HepG2 (cell line): ENCODE results near the gene PSMA2. TPM values are rescaled to one million over a fixed set of nuclear protein-coding genes. Genes with fewer than 3 reads are reported as not detected.

Experiments
- CCDC6 ChIP-seq: sonication (generic); formaldehyde crosslinking; IDR thresholded peaks from 2 replicates; pipeline ENCODE4 v1.8.1; 2022; ENCODE audit warnings: mild to moderate bottlenecking, missing genetic modification reagents, moderate library complexity
- CHD2 ChIP-seq: IDR thresholded peaks from 2 replicates; pipeline ENCODE4 v1.6.1; 2011; ENCODE audit warnings: low read depth, low read length, improper control_type of control experiment
- MED8 ChIP-seq: sonication (generic); formaldehyde crosslinking; IDR thresholded peaks from 2 replicates; pipeline ENCODE4 v1.8.1; 2023; ENCODE audit warnings: mild to moderate bottlenecking, missing genetic modification reagents; ENCODE audit not compliant: insufficient replicate concordance
- ZNF224 ChIP-seq: sonication (generic); formaldehyde crosslinking; IDR thresholded peaks from 2 replicates; pipeline ENCODE4 v1.5.0; 2020; ENCODE audit warnings: mild to moderate bottlenecking, missing genetic modification reagents
- ZNF24 ChIP-seq: fragments of 450-650 bp; IDR thresholded peaks from 2 replicates; pipeline ENCODE4 v1.6.1; 2017; ENCODE audit warnings: antibody characterized with exemption, mild to moderate bottlenecking
- ZNF264 ChIP-seq: sonication (generic); formaldehyde crosslinking; IDR thresholded peaks from 2 replicates; pipeline ENCODE4 v1.4.0; 2020; ENCODE audit warnings: missing genetic modification reagents
- ZNF274 ChIP-seq: sonication (generic); formaldehyde crosslinking; IDR thresholded peaks from 2 replicates; pipeline ENCODE4 v1.5.1; 2020; ENCODE audit warnings: mild to moderate bottlenecking, missing genetic modification reagents
- ZNF350 ChIP-seq: sonication (generic); formaldehyde crosslinking; IDR thresholded peaks from 2 replicates; pipeline ENCODE4 v1.4.0; 2020; ENCODE audit warnings: mild to moderate bottlenecking, low read depth, missing genetic modification reagents, borderline replicate concordance
- ZNF652 ChIP-seq: IDR thresholded peaks from 2 replicates; pipeline ENCODE4 v1.6.1; 2016; ENCODE audit warnings: low read depth, borderline replicate concordance
- ZNF788 ChIP-seq: sonication (generic); formaldehyde crosslinking; IDR thresholded peaks from 2 replicates; pipeline ENCODE4 v1.5.0; 2020; ENCODE audit warnings: mild to moderate bottlenecking, missing genetic modification reagents, borderline replicate concordance
- ZNF790 ChIP-seq: sonication (generic); formaldehyde crosslinking; IDR thresholded peaks from 2 replicates; pipeline ENCODE4 v1.8.0; 2022; ENCODE audit warnings: missing genetic modification reagents, mild to moderate bottlenecking, borderline replicate concordance
- polyA plus RNA-seq, 8 experiments: library from polyadenylated mRNA; depleted of rRNA in 3 of 8; stranded (reverse) in 7 of 8; unstranded in 1 of 8; fragments of >200 nt; fragmentation: Illumina TruSeq in 4 of 8; extraction: Trizol in 4 of 8; gene quantifications; 2 replicates each; pipeline versions ENCODE4 v1.2.1 to v1.2.3, GENCODE V29; 2011 to 2016; ENCODE audit warnings: low read depth in 4 of 8, missing spikeins in 1 of 8, mixed read lengths in 1 of 8; ENCODE audit not compliant: insufficient read depth in 1 of 8
- total RNA-seq, 5 experiments: library from RNA; depleted of rRNA; stranded (reverse); fragments of >200 nt; fragmentation: Illumina TruSeq; extraction: Trizol; gene quantifications; 2 replicates each; pipeline ENCODE4 v1.2.3, GENCODE V29; 2016; ENCODE audit warnings: low read depth in 1 of 5
- TF ChIP-seq, protein P1 (sequence below): IDR thresholded peaks from 2 replicates; pipeline ENCODE4 v1.6.1; 2016; ENCODE audit warnings: mild to moderate bottlenecking
- TF ChIP-seq, protein P2 (sequence below): sonication (generic); formaldehyde crosslinking; IDR thresholded peaks from 2 replicates; pipeline ENCODE4 v1.5.1; 2020; ENCODE audit warnings: mild to moderate bottlenecking, moderate library complexity, missing genetic modification reagents
- TF ChIP-seq, protein P3 (sequence below): sonication (generic); formaldehyde crosslinking; IDR thresholded peaks from 2 replicates; pipeline ENCODE4 v1.5.1; 2020; ENCODE audit warnings: missing genetic modification reagents, mild to moderate bottlenecking, borderline replicate concordance
- TF ChIP-seq, protein P4 (sequence below): sonication (generic); formaldehyde crosslinking; conservative IDR thresholded peaks from 2 replicates; pipeline ENCODE4 v1.8.0; 2022; ENCODE audit warnings: missing genetic modification reagents
- TF ChIP-seq, protein P5 (sequence below): sonication (generic); formaldehyde crosslinking; IDR thresholded peaks from 2 replicates; pipeline ENCODE4 v1.8.1; 2023; ENCODE audit warnings: mild to moderate bottlenecking, missing genetic modification reagents
- TF ChIP-seq, protein P6 (sequence below): sonication (generic); formaldehyde crosslinking; IDR thresholded peaks from 2 replicates; pipeline ENCODE4 v1.8.1; 2022; ENCODE audit warnings: mild to moderate bottlenecking, missing genetic modification reagents

PSMA2 gene
- total and polyA plus RNA-seq, 2 of the 13 experiments (the other 11 are each of a cell fraction or from before 2014, with no cell fraction given) = 125 to 266 TPM

DNA sequence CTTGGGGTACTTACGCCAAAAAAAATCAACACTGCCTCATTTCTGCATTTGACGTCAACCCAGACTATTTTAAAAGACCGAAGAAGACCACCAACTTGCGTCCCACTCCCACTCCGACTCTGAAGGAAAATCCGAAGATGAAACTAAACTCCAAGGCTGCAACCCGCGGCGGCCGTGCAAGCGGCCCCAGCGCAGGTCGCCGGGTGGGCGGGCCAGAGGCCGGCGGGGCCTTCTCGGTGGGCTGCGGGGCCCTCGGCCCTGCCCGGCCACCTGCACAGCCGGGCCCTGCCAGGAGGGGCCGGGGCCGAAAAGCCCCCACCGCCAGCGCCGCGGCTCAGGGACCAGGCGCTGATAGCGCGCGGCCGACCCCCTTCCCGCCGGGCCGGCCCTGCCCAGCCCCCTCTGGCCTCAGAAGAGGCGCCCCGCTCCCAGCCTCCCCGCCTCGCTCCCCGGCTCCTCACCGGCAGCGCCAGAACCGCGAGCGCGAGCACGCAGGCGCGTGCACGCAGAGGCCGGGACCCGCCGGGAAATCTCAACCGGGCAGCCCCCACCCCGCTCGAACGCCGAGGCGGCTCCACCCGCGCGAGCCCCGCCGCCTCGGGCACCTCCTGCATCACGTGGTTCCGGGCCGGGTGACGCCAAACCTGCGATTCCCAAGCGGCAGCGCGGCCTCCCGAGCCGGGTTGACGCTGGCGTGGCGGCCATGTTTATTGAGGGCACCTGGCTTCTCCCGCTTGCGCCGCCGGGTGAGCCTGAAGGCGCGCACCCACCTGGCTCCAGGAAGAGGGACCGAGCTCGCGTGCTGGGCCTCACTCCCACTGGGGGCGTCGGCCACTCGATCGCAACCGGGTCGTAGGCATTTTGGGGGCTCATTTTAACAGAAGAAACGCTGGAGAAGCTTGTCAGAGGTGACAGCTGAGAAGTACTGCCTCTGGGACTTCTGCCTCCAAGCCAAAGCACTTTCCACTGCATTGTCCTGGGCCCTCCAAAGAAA lies 20.2 kb downstream of the PSMA2 start, which contains the start of gene C7orf25 (continued):
- peak; percentile 83 for TF ChIP-seq ZNF274 (CRISPR knock-in tag)
- TF ChIP-seq ZNF224 (CRISPR knock-in tag) = peak; percentile 88
- TF ChIP-seq CCDC6 (CRISPR knock-in tag) = peak; percentile 73
- TF ChIP-seq, protein P1, sequence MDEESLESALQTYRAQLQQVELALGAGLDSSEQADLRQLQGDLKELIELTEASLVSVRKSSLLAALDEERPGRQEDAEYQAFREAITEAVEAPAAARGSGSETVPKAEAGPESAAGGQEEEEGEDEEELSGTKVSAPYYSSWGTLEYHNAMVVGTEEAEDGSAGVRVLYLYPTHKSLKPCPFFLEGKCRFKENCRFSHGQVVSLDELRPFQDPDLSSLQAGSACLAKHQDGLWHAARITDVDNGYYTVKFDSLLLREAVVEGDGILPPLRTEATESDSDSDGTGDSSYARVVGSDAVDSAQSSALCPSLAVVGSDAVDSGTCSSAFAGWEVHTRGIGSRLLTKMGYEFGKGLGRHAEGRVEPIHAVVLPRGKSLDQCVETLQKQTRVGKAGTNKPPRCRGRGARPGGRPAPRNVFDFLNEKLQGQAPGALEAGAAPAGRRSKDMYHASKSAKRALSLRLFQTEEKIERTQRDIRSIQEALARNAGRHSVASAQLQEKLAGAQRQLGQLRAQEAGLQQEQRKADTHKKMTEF = peak; percentile 91
- TF ChIP-seq, protein P2, sequence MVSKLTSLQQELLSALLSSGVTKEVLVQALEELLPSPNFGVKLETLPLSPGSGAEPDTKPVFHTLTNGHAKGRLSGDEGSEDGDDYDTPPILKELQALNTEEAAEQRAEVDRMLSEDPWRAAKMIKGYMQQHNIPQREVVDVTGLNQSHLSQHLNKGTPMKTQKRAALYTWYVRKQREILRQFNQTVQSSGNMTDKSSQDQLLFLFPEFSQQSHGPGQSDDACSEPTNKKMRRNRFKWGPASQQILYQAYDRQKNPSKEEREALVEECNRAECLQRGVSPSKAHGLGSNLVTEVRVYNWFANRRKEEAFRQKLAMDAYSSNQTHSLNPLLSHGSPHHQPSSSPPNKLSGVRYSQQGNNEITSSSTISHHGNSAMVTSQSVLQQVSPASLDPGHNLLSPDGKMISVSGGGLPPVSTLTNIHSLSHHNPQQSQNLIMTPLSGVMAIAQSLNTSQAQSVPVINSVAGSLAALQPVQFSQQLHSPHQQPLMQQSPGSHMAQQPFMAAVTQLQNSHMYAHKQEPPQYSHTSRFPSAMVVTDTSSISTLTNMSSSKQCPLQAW (CRISPR knock-in tag) = peak; percentile 68
- TF ChIP-seq, protein P3, sequence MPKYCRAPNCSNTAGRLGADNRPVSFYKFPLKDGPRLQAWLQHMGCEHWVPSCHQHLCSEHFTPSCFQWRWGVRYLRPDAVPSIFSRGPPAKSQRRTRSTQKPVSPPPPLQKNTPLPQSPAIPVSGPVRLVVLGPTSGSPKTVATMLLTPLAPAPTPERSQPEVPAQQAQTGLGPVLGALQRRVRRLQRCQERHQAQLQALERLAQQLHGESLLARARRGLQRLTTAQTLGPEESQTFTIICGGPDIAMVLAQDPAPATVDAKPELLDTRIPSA (CRISPR knock-in tag) = no peak; the same call in 1 of the 2 replicates
- TF ChIP-seq ZNF788 = peak; percentile 96; the same call in 1 of the 2 replicates
- TF ChIP-seq, protein P4, sequence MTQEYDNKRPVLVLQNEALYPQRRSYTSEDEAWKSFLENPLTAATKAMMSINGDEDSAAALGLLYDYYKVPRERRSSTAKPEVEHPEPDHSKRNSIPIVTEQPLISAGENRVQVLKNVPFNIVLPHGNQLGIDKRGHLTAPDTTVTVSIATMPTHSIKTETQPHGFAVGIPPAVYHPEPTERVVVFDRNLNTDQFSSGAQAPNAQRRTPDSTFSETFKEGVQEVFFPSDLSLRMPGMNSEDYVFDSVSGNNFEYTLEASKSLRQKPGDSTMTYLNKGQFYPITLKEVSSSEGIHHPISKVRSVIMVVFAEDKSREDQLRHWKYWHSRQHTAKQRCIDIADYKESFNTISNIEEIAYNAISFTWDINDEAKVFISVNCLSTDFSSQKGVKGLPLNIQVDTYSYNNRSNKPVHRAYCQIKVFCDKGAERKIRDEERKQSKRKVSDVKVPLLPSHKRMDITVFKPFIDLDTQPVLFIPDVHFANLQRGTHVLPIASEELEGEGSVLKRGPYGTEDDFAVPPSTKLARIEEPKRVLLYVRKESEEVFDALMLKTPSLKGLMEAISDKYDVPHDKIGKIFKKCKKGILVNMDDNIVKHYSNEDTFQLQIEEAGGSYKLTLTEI (CRISPR knock-in tag) = no peak
- no peak for TF ChIP-seq ZNF652 (CRISPR knock-in tag)
- peak; percentile 71; the same call in 1 of the 2 replicates for TF ChIP-seq ZNF790 (CRISPR knock-in tag)
- peak; percentile 59; the same call in 1 of the 2 replicates for TF ChIP-seq ZNF264
- TF ChIP-seq, protein P5, sequence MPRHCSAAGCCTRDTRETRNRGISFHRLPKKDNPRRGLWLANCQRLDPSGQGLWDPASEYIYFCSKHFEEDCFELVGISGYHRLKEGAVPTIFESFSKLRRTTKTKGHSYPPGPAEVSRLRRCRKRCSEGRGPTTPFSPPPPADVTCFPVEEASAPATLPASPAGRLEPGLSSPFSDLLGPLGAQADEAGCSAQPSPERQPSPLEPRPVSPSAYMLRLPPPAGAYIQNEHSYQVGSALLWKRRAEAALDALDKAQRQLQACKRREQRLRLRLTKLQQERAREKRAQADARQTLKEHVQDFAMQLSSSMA (CRISPR knock-in tag) = peak; percentile 91; the same call in 1 of the 2 replicates
- no peak for TF ChIP-seq ZNF24
- TF ChIP-seq MED8 (CRISPR knock-in tag) = peak; percentile 54
- TF ChIP-seq, protein P6, sequence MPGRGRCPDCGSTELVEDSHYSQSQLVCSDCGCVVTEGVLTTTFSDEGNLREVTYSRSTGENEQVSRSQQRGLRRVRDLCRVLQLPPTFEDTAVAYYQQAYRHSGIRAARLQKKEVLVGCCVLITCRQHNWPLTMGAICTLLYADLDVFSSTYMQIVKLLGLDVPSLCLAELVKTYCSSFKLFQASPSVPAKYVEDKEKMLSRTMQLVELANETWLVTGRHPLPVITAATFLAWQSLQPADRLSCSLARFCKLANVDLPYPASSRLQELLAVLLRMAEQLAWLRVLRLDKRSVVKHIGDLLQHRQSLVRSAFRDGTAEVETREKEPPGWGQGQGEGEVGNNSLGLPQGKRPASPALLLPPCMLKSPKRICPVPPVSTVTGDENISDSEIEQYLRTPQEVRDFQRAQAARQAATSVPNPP (CRISPR knock-in tag) = peak; percentile 78
- TF ChIP-seq ZNF350 (CRISPR knock-in tag) = peak; percentile 94
- 0 out of 2 replicates have a peak, but pooled peaks have one; percentile 31 for TF ChIP-seq CHD2
